Stimulated activated naive CD8-positive, alpha-beta T cell treated with anti-CD3 and anti-CD28 coated beads, Interleukin-15, Interleukin-2, amounts not matched to agents 100 U/mL and 50 U/mL, for 24 hours (primary cell): ENCODE results near the gene TSPAN11.
"Not testable (repeated sequence)": the region's sequence is repeated elsewhere in the genome, so short reads cannot be mapped to it uniquely, and the experiment has no call there.

Experiments used
- ATAC-seq: fragments of 150-1000 bp; cut with Tn5 transposase; one replicate; pipeline ENCODE4 v1.10.0; 2021
- DNase-seq: peaks from one replicate; pipeline ENCODE4 v3.0.0; 2021

TSPAN11 gene

GRCh38 chr12:30926243-30927221 is at the start of gene TSPAN11:
Gene TSPAN11 (plus strand): TSS chr12:30926748. CDS start chr12:30953992, 27,244 bp downstream.
- ATAC-seq (peak; percentile 44), DNase-seq (peak; percentile 30)

- ATAC-seq (no peak), DNase-seq (no peak)
Measured at GRCh38 chr12:30877105-30877875, 49.3 kb upstream of the TSPAN11 start.

GRCh38 chr12:30878024-30878423 is 48.5 kb upstream of the TSPAN11 start:
- DNase-seq: no peak
- ATAC-seq: no peak

GRCh38 chr12:30880061-30880460 is 46.5 kb upstream of the TSPAN11 start:
- ATAC-seq: no peak
- DNase-seq: no peak

- ATAC-seq: no peak
Measured at GRCh38 chr12:30880813-30881212, 45.7 kb upstream of the TSPAN11 start.

GRCh38 chr12:30882706-30883105 is 43.8 kb upstream of the TSPAN11 start:
- ATAC-seq (no peak), DNase-seq (no peak)

More at GRCh38 chr12:30880813-30881212, 45.7 kb upstream of the TSPAN11 start:
- no peak for DNase-seq

GRCh38 chr12:30884799-30885198 is 41.7 kb upstream of the TSPAN11 start:
- ATAC-seq: no peak
- no peak for DNase-seq

GRCh38 chr12:30885321-30885720 is 41.2 kb upstream of the TSPAN11 start:
- ATAC-seq (no peak), DNase-seq (no peak)

GRCh38 chr12:30887226-30887625 is 39.3 kb upstream of the TSPAN11 start:
- ATAC-seq (no peak), DNase-seq (no peak)

- DNase-seq (no peak), ATAC-seq (no peak)
Measured at GRCh38 chr12:30888241-30888640, 38.3 kb upstream of the TSPAN11 start.

- ATAC-seq: not testable (repeated sequence)
Measured at GRCh38 chr12:30894531-30894930, 32.0 kb upstream of the TSPAN11 start.

GRCh38 chr12:30896461-30896860 is 30.1 kb upstream of the TSPAN11 start:
- no peak for DNase-seq
- ATAC-seq: no peak

More at GRCh38 chr12:30894531-30894930, 32.0 kb upstream of the TSPAN11 start:
- not testable (repeated sequence) for DNase-seq

GRCh38 chr12:30898846-30899245 is 27.7 kb upstream of the TSPAN11 start:
- ATAC-seq: no peak

GRCh38 chr12:30900351-30900750 is 26.2 kb upstream of the TSPAN11 start:
- ATAC-seq (no peak), DNase-seq (no peak)

More at GRCh38 chr12:30898846-30899245, 27.7 kb upstream of the TSPAN11 start:
- DNase-seq: no peak

- DNase-seq (no peak), ATAC-seq (no peak)
Measured at GRCh38 chr12:30902001-30902400, 24.5 kb upstream of the TSPAN11 start.

GRCh38 chr12:30902596-30902995 is 24.0 kb upstream of the TSPAN11 start:
- ATAC-seq (no peak), DNase-seq (no peak)

- DNase-seq (no peak), ATAC-seq (no peak)
Measured at GRCh38 chr12:30905463-30906009, 21.0 kb upstream of the TSPAN11 start.

GRCh38 chr12:30908076-30908721 is 18.3 kb upstream of the TSPAN11 start:
- DNase-seq (no peak), ATAC-seq (no peak)

GRCh38 chr12:30908722-30909348 is 17.7 kb upstream of the TSPAN11 start:
- ATAC-seq (no peak), DNase-seq (no peak)

GRCh38 chr12:30909349-30910037 is 17.1 kb upstream of the TSPAN11 start:
- ATAC-seq: no peak
- no peak for DNase-seq

GRCh38 chr12:30910038-30910350 is 16.6 kb upstream of the TSPAN11 start:
- no peak for ATAC-seq
- DNase-seq: no peak
